PC-3 (cell line): Measurements from ENCODE around the gene MDM4. TPM values are rescaled to one million over a fixed set of nuclear protein-coding genes. Genes with fewer than 3 reads are reported as not detected.

Experiments used
- ATAC-seq: fragments of 200-7000 bp; cut with Tn5 transposase; 2 replicates; pipeline ENCODE4 v1.9.1; 2020; ENCODE audit warnings: mild to moderate bottlenecking, moderate library complexity
- BruUV-seq: library from RNA; stranded (reverse); fragments of 400-500 nt; replicated peaks from 2 replicates; lab custom pipeline; 2021; lab: Mats Ljungman, UMichigan
- CTCF ChIA-PET: fragments of 300-600 bp; sonication (Branson Sonifier 250); formaldehyde crosslinking; loops from one replicate; lab custom pipeline; 2022; ENCODE audit warnings: antibody characterized with exemption; lab: Charles Lee
- POLR2A ChIA-PET: fragments of 300-600 bp; sonication (Branson Sonifier 250); formaldehyde crosslinking; loops from one replicate; lab custom pipeline; 2022; ENCODE audit warnings: antibody characterized with exemption; ENCODE audit not compliant: unreplicated experiment; lab: Charles Lee
- DNase-seq: peaks from one replicate; pipeline ENCODE4 v3.0.0-alpha.2; 2015
- H2AFZ ChIP-seq: fragments of 300-600 bp; sonication (generic); 2 replicates; pipeline ENCODE4 v1.6.0; 2016; ENCODE audit warnings: antibody characterized with exemption, low read length
- H3F3A ChIP-seq: fragments of 300-600 bp; sonication (generic); one replicate; pipeline ENCODE4 v1.6.0; 2017; ENCODE audit warnings: antibody characterized with exemption, low read length, control low read depth, mild to moderate bottlenecking; ENCODE audit not compliant: unreplicated experiment
- H3K27ac ChIP-seq: fragments of 300-600 bp; sonication (generic); 2 replicates; pipeline ENCODE4 v1.5.1; 2016; ENCODE audit warnings: mild to moderate bottlenecking, low read length
- H3K27me3 ChIP-seq: fragments of 300-600 bp; sonication (generic); 2 replicates; pipeline ENCODE4 v1.6.1; 2016; ENCODE audit warnings: low read length, mixed read lengths
- H3K36me3 ChIP-seq: fragments of 300-600 bp; sonication (generic); 2 replicates; pipeline ENCODE4 v1.6.1; 2016; ENCODE audit warnings: low read depth, mixed run types, low read length, mixed read lengths
- H3K4me1 ChIP-seq: fragments of 300-600 bp; sonication (generic); 2 replicates; pipeline ENCODE4 v1.5.1; 2016; ENCODE audit warnings: low read length; ENCODE audit not compliant: insufficient read depth
- H3K4me2 ChIP-seq: fragments of 300-600 bp; sonication (generic); 2 replicates; pipeline ENCODE4 v1.6.0; 2016; ENCODE audit warnings: low read length
- H3K4me3 ChIP-seq: fragments of 300-600 bp; sonication (generic); 2 replicates; pipeline ENCODE4 v1.5.1; 2016; ENCODE audit warnings: mild to moderate bottlenecking, low read length, mixed read lengths
- H3K79me2 ChIP-seq: fragments of 300-600 bp; sonication (generic); 2 replicates; pipeline ENCODE4 v1.6.1; 2017; ENCODE audit warnings: low read length, mixed read lengths
- H3K9ac ChIP-seq: fragments of 300-600 bp; sonication (generic); 2 replicates; pipeline ENCODE4 v1.6.0; 2016; ENCODE audit warnings: mild to moderate bottlenecking, low read length
- H3K9me2 ChIP-seq: fragments of 300-600 bp; sonication (generic); replicated peaks from 2 replicates; pipeline ENCODE4 v1.6.1; 2016; ENCODE audit warnings: mixed run types, low read length, mixed read lengths
- H3K9me3 ChIP-seq: fragments of 300-600 bp; sonication (generic); 2 replicates; pipeline ENCODE4 v1.6.1; 2016; ENCODE audit warnings: low read length, mixed read lengths
- H4K20me1 ChIP-seq: fragments of 300-600 bp; sonication (generic); 2 replicates; pipeline ENCODE4 v1.6.1; 2016; ENCODE audit warnings: low read length, mixed read lengths
- EZH2 ChIP-seq: fragments of 300-600 bp; sonication (generic); IDR thresholded peaks from one replicate; pipeline ENCODE4 v1.6.1; 2017; ENCODE audit warnings: antibody characterized with exemption, mild to moderate bottlenecking, low read length; ENCODE audit not compliant: unreplicated experiment
- EZH2phosphoT487 ChIP-seq: fragments of 300-600 bp; sonication (generic); IDR thresholded peaks from 2 replicates; pipeline ENCODE4 v1.6.1; 2018; ENCODE audit warnings: mild to moderate bottlenecking, antibody characterized with exemption, low read length, borderline replicate concordance
- intact Hi-C: fragments of 100-400 bp; cut with micrococcal nuclease; formaldehyde crosslinking; loops from 2 replicates; pipeline ENCODE4 v1.9.0; 2023
- total RNA-seq: library from RNA; depleted of rRNA; stranded (reverse); fragments of >200 nt; gene quantifications from 2 replicates; pipeline ENCODE4 v1.2.3, GENCODE V29; 2014
- TF ChIP-seq, protein P1 (sequence below): fragments of 300-600 bp; sonication (generic); conservative IDR thresholded peaks from 2 replicates; pipeline ENCODE4 v1.5.1; 2017; ENCODE audit warnings: antibody characterized with exemption, low read depth, mild to moderate bottlenecking, low read length

Gene MDM4
- total RNA-seq, 1 experiment from 2014 or later = 36.3 TPM

DNA sequence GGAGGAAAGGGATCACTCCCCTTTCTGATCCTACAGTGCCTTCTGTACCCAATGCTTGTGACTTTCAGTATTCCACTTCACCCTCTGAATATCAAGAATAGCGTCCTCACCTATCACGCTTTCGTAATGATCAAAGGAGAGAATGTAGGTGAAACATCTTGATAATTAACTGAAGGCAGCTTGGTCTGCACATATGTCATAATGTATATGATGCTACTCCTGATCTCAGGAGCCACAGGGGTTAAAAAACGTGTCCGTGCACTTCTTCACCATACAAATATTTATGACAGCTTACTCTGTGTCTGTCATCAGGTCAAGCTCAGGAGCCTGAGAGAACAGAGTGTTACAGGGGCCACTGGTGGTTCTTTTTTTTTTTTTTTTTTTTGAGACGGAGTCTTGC, 20.4 kb upstream of the MDM4 start:
- Histone ChIP-seq H3F3A (peaks cover 8% of the 10 kb centered on the region), H3K79me2 (peaks cover 32% of the 10 kb centered on the region), H3K4me3 (peak overlapping the region; percentile 79), H3K27me3 (no peaks in the 10 kb centered on the region), H2AFZ (peak overlapping the region; percentile 90), H3K4me1 (peaks cover 30% of the 10 kb centered on the region), H4K20me1 (peaks cover 6% of the 10 kb centered on the region; the same call in 1 of the 2 replicates), H3K4me2 (peak overlapping the region; percentile 85), H3K9ac (no peak overlapping the region), H3K9me3 (no peaks in the 10 kb centered on the region), H3K27ac (no peak overlapping the region), H3K9me2 (no peaks in the 10 kb centered on the region), H3K36me3 (no peaks in the 10 kb centered on the region)
- CTCF ChIA-PET = interaction anchor here (0.6 to 2.9 kb wide), 5 partner anchors 7 to 64 kb away, joined by 4 to 24 read pairs (median 10); no protein-coding TSS in a partner anchor
- DNase-seq (no peak), ATAC-seq (no peak)
- TF ChIP-seq, protein P1, sequence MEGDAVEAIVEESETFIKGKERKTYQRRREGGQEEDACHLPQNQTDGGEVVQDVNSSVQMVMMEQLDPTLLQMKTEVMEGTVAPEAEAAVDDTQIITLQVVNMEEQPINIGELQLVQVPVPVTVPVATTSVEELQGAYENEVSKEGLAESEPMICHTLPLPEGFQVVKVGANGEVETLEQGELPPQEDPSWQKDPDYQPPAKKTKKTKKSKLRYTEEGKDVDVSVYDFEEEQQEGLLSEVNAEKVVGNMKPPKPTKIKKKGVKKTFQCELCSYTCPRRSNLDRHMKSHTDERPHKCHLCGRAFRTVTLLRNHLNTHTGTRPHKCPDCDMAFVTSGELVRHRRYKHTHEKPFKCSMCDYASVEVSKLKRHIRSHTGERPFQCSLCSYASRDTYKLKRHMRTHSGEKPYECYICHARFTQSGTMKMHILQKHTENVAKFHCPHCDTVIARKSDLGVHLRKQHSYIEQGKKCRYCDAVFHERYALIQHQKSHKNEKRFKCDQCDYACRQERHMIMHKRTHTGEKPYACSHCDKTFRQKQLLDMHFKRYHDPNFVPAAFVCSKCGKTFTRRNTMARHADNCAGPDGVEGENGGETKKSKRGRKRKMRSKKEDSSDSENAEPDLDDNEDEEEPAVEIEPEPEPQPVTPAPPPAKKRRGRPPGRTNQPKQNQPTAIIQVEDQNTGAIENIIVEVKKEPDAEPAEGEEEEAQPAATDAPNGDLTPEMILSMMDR = no peak
- no peak for TF ChIP-seq EZH2
- POLR2A ChIA-PET = interaction anchor here (0.7 kb wide), 1 partner anchor 17 kb away, joined by 3 read pairs; no protein-coding TSS in a partner anchor
- intact Hi-C loops = loop anchor here (1.0 to 2.0 kb wide), 3 partner anchors 8 to 65 kb away; no protein-coding TSS in a partner anchor
- no TSS peak for BruUV-seq

DNA sequence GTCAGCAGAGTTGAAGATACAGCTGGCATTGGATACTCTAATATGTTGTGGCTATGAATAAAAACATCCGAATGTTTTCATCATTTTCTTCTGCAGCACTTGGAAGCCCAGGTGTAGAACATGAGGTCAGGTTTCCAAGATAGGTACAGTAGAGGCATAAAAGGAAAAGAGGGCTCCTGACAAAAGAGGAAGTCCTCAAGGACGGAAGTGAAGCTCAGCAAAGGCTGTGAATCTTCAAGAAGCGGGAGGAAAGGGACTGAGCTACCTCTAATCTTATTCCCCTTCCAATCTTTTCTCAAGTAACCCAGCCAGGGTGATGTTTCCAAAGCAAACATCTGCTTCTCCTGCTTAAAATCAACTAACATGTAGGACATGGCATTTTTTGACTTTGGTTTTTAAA, 17.2 kb upstream of the MDM4 start:
- ATAC-seq = no peak
- no peak overlapping the region for H3K4me3 ChIP-seq
- CTCF ChIA-PET = no interaction called here
- intact Hi-C loops = no loop called here
- no peak overlapping the region for H2AFZ ChIP-seq
- H3K9me2 ChIP-seq = no peaks in the 10 kb centered on the region
- POLR2A ChIA-PET = interaction anchor here (0.6 kb wide), 1 partner anchor 17 kb away, joined by 3 read pairs; no protein-coding TSS in a partner anchor
- H3K9me3 ChIP-seq = no peaks in the 10 kb centered on the region
- DNase-seq = no peak
- TF ChIP-seq, protein P1 = no peak
- TF ChIP-seq EZH2phosphoT487 (no peak), EZH2 (no peak)
- H3K4me1 ChIP-seq = peaks cover 21% of the 10 kb centered on the region
- H3K9ac ChIP-seq = no peak overlapping the region
- no peak overlapping the region for H3K4me2 ChIP-seq
- no peaks in the 10 kb centered on the region for H3K27me3 ChIP-seq
- no peaks in the 10 kb centered on the region for H3F3A ChIP-seq
- BruUV-seq = no TSS peak
- no peaks in the 10 kb centered on the region; the same call in 1 of the 2 replicates for H3K79me2 ChIP-seq
- no peaks in the 10 kb centered on the region for H4K20me1 ChIP-seq
- H3K27ac ChIP-seq = no peak overlapping the region
- no peaks in the 10 kb centered on the region for H3K36me3 ChIP-seq
